NCI-H82 treated with DMSO at 0.1 percent for 48 hours (cell line): ENCODE data around the gene MRPS26.
"Not testable (repeated sequence)": the region's sequence is repeated elsewhere in the genome, so short reads cannot be mapped to it uniquely, and the experiment has no call there.

Experiments used
- DNase-seq: peaks from one replicate; lab custom pipeline; 2025; ENCODE audit not compliant: unreplicated experiment; lab: John Stamatoyannopoulos, UW

MRPS26 gene

GRCh38 chr20:3041854-3042409 is 3.9 kb upstream of the MRPS26 start:
- no peak for DNase-seq

GRCh38 chr20:3042625-3043024 is 3.2 kb upstream of the MRPS26 start:
- no peak for DNase-seq

GRCh38 chr20:3043322-3043721 is 2.5 kb upstream of the MRPS26 start, which contains the start of gene GNRH2:
Gene GNRH2 (plus strand): TSS chr20:3043622. CDS start chr20:3044415, 793 bp downstream.
- no peak for DNase-seq

- DNase-seq, result no peak
These were observed 1.4 kb upstream of the MRPS26 start for GRCh38 chr20:3044336-3044965.

GRCh38 chr20:3045042-3045815 is 623 bp upstream of the MRPS26 start:
- DNase-seq, result peak; percentile 79

- no peak for DNase-seq
These were observed 1.0 kb downstream of the MRPS26 start for GRCh38 chr20:3046677-3047462.

GRCh38 chr20:3047486-3048419 is 1.9 kb downstream of the MRPS26 start:
- DNase-seq, result no peak

- no peak for DNase-seq
These were observed 5.7 kb downstream of the MRPS26 start for GRCh38 chr20:3051385-3052019.

- DNase-seq, result no peak
These were observed 13.6 kb downstream of the MRPS26 start for GRCh38 chr20:3059489-3059888.

GRCh38 chr20:3064119-3064518 is 18.3 kb downstream of the MRPS26 start:
- DNase-seq, result not testable (repeated sequence)

- no peak for DNase-seq
These were observed 21.5 kb downstream of the MRPS26 start for GRCh38 chr20:3067139-3068014.

- no peak for DNase-seq
These were observed 22.2 kb downstream of the MRPS26 start for GRCh38 chr20:3068075-3068474.

- no peak for DNase-seq
These were observed 23.4 kb downstream of the MRPS26 start for GRCh38 chr20:3068986-3069900.

GRCh38 chr20:3070725-3071124 is 24.9 kb downstream of the MRPS26 start:
- DNase-seq, result no peak

- DNase-seq, result no peak
These were observed 25.4 kb downstream of the MRPS26 start for GRCh38 chr20:3071266-3071609.

- no peak for DNase-seq
These were observed 26.0 kb downstream of the MRPS26 start, which contains the start of gene OXT for GRCh38 chr20:3071610-3072529. Gene OXT (plus strand): TSS chr20:3071620. CDS start chr20:3071656, 36 bp downstream.
